Measurements from ENCODE around the gene C20orf173.

Gene C20orf173

DNA sequence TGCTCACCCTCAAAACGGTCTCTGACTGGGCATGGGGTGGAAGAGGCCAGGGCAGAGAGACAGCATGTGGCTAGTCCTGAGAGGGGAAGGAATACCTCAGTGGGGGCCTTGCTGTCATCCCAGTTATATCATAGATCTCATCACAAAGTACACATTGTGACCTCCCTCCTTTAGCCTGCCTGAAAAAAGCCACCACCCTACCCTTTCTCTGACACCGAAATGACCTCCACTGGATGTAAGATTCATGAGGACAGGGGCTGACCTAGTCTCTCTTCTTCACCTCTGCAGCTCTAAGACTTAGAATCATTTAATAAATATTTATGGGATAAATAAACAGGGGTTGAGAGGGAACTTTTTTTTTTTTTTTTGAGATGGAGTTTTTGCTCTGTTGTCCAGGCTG is at the start of gene C20orf173:
C20orf173 (minus strand) TSS at position 101 of the 400 bp plus-strand sequence. CDS start 279 bp downstream, outside the sequence.
- Mint-ChIP-seq H3K4me1 (ENCODE audit: low read depth) (no peaks in the 10 kb centered on the region), H3K27ac (no peak within 1 kb of the TSS), H3K4me3 (no peak within 1 kb of the TSS), H3K27me3 (ENCODE audit: low read depth) (no peaks in the 10 kb centered on the region), H3K36me3 (ENCODE audit: low read depth) (no peaks in the 10 kb centered on the region), H3K9me3 (no peaks in the 10 kb centered on the region)

GRCh38 chr20:35579196-35579595 is 49.7 kb upstream of the C20orf173 start:
- no peaks in the 10 kb centered on the region for H3K4me1 Mint-ChIP-seq (ENCODE audit: low read depth)
- peaks cover 5% of the 10 kb centered on the region for H3K27me3 Mint-ChIP-seq (ENCODE audit: low read depth)
- peaks cover 1% of the 10 kb centered on the region for H3K36me3 Mint-ChIP-seq (ENCODE audit: low read depth)
- no peaks in the 10 kb centered on the region for H3K9me3 Mint-ChIP-seq
- no peak overlapping the region for H3K27ac Mint-ChIP-seq
- no peak overlapping the region for H3K4me3 Mint-ChIP-seq

GRCh38 chr20:35578469-35578868 is 49.0 kb upstream of the C20orf173 start:
- no peaks in the 10 kb centered on the region for H3K9me3 Mint-ChIP-seq
- peaks cover 4% of the 10 kb centered on the region for H3K36me3 Mint-ChIP-seq (ENCODE audit: low read depth)
- peaks cover 5% of the 10 kb centered on the region for H3K27me3 Mint-ChIP-seq (ENCODE audit: low read depth)
- H3K4me3 Mint-ChIP-seq, result no peak overlapping the region
- no peaks in the 10 kb centered on the region for H3K4me1 Mint-ChIP-seq (ENCODE audit: low read depth)
- no peak overlapping the region for H3K27ac Mint-ChIP-seq

DNA sequence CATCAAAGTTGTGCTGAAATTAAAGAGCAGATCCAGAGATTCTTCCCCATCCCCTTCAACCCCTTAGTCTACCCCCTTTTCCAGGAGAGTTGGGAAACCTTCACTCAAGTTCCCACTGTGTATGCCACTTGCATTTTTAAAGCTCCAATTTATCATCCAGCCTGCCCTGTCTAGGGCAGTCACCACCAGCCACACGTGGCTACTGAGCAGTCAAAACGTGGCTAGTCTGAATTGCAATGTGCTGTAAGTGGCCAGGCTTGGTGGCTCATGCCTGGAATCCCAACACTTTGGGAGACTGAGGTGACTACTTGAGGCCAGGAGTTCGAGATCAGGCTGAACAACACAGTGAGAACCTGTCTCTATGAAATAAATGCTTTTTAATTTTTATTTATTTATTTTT is 47.4 kb upstream of the C20orf173 start:
- H3K36me3 Mint-ChIP-seq (ENCODE audit: low read depth), result peaks cover 4% of the 10 kb centered on the region
- H3K4me3 Mint-ChIP-seq, result no peak overlapping the region
- peaks cover 5% of the 10 kb centered on the region for H3K27me3 Mint-ChIP-seq (ENCODE audit: low read depth)
- H3K9me3 Mint-ChIP-seq, result peaks cover 5% of the 10 kb centered on the region
- H3K27ac Mint-ChIP-seq, result no peak overlapping the region
- no peaks in the 10 kb centered on the region for H3K4me1 Mint-ChIP-seq (ENCODE audit: low read depth)

DNA sequence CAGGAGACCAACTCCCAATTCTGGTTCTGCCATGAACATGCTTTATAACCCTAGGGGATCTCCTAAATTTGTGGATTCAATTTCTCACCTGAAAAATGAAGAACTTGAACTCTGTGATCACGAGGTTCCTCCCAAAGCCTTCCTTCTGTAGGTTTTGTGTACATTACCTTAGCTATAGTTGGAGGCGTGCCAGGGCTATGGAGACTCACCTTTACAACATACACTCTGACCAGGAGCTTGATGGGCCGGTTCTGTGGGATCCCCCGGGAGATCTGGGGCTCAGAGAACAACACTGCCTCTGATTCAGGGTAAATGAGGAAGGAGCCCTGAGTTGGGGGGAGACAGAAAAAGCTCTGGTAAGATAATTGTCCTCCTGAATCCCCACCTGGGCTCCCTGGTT is 46.5 kb upstream of the C20orf173 start:
- H3K4me3 Mint-ChIP-seq, result no peak overlapping the region
- H3K4me1 Mint-ChIP-seq (ENCODE audit: low read depth), result no peaks in the 10 kb centered on the region
- H3K36me3 Mint-ChIP-seq (ENCODE audit: low read depth), result peaks cover 4% of the 10 kb centered on the region
- H3K27ac Mint-ChIP-seq, result no peak overlapping the region
- H3K9me3 Mint-ChIP-seq, result peaks cover 5% of the 10 kb centered on the region
- peaks cover 5% of the 10 kb centered on the region for H3K27me3 Mint-ChIP-seq (ENCODE audit: low read depth)

- H3K9me3 Mint-ChIP-seq, result peaks cover 5% of the 10 kb centered on the region
- H3K27ac Mint-ChIP-seq, result no peak overlapping the region
- no peak overlapping the region for H3K4me3 Mint-ChIP-seq
- no peaks in the 10 kb centered on the region for H3K4me1 Mint-ChIP-seq (ENCODE audit: low read depth)
- H3K27me3 Mint-ChIP-seq (ENCODE audit: low read depth), result peaks cover 5% of the 10 kb centered on the region
- H3K36me3 Mint-ChIP-seq (ENCODE audit: low read depth), result peaks cover 4% of the 10 kb centered on the region
Observed at GRCh38 chr20:35572838-35573237, 43.4 kb upstream of the C20orf173 start.

DNA sequence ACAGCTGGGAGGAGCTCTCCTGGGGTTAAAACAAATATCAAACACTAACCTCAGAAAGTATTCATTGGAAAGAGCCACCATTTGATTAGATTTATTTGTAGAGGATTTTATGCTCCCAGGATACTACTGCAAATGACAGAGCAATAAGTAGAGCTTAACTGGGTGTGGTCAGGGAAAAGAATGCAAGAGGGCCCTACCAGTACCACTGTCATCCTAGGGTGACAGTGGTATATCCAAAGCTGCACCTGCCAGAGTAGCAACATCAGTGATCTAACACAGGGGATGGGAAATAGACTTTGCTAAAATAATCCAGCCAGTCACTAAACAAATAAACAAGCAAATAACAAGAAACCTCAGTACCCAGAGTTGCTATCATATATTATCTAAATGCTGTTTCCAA is 42.1 kb upstream of the C20orf173 start:
- no peaks in the 10 kb centered on the region for H3K4me1 Mint-ChIP-seq (ENCODE audit: low read depth)
- H3K27me3 Mint-ChIP-seq (ENCODE audit: low read depth), result peaks cover 9% of the 10 kb centered on the region
- H3K27ac Mint-ChIP-seq, result no peak overlapping the region
- H3K36me3 Mint-ChIP-seq (ENCODE audit: low read depth), result peaks cover 4% of the 10 kb centered on the region
- peaks cover 5% of the 10 kb centered on the region for H3K9me3 Mint-ChIP-seq
- H3K4me3 Mint-ChIP-seq, result no peak overlapping the region

- no peak overlapping the region for H3K4me3 Mint-ChIP-seq
- peaks cover 4% of the 10 kb centered on the region for H3K27me3 Mint-ChIP-seq (ENCODE audit: low read depth)
- peaks cover 5% of the 10 kb centered on the region for H3K9me3 Mint-ChIP-seq
- no peak overlapping the region for H3K27ac Mint-ChIP-seq
- no peaks in the 10 kb centered on the region for H3K36me3 Mint-ChIP-seq (ENCODE audit: low read depth)
- no peaks in the 10 kb centered on the region for H3K4me1 Mint-ChIP-seq (ENCODE audit: low read depth)
Observed at GRCh38 chr20:35568645-35569044, 39.2 kb upstream of the C20orf173 start.

- H3K27ac Mint-ChIP-seq, result no peak overlapping the region
- no peaks in the 10 kb centered on the region for H3K9me3 Mint-ChIP-seq
- no peak overlapping the region for H3K4me3 Mint-ChIP-seq
- no peaks in the 10 kb centered on the region for H3K36me3 Mint-ChIP-seq (ENCODE audit: low read depth)
- H3K27me3 Mint-ChIP-seq (ENCODE audit: low read depth), result peaks cover 4% of the 10 kb centered on the region
- H3K4me1 Mint-ChIP-seq (ENCODE audit: low read depth), result no peaks in the 10 kb centered on the region
Observed at GRCh38 chr20:35564905-35565304, 35.5 kb upstream of the C20orf173 start.

DNA sequence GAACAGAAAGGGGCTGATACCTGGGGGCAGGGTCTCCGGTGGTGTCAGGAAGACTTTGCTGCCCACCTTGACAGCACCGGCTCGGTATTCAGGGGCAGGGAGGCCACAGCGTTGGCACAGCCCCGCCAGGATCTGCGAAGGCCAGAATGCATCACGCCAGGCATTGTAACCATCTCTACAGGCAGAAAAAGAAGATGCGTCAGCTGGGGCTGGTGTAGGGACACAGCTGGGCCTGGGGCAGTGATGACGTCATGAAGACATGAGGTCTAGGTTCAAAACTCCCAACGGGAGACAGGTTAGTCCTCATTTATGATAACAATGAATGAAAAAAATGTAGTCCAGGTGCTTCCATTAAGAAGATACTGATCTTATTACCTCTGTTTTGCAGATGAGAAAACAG is 34.4 kb upstream of the C20orf173 start:
- peaks cover 4% of the 10 kb centered on the region for H3K27me3 Mint-ChIP-seq (ENCODE audit: low read depth)
- H3K4me3 Mint-ChIP-seq, result no peak overlapping the region
- no peaks in the 10 kb centered on the region for H3K9me3 Mint-ChIP-seq
- no peaks in the 10 kb centered on the region for H3K4me1 Mint-ChIP-seq (ENCODE audit: low read depth)
- no peaks in the 10 kb centered on the region for H3K36me3 Mint-ChIP-seq (ENCODE audit: low read depth)
- no peak overlapping the region for H3K27ac Mint-ChIP-seq

- Mint-ChIP-seq H3K4me1 (ENCODE audit: low read depth) (no peaks in the 10 kb centered on the region), H3K27ac (no peak overlapping the region), H3K9me3 (no peaks in the 10 kb centered on the region), H3K4me3 (no peak overlapping the region), H3K27me3 (ENCODE audit: low read depth) (peaks cover 4% of the 10 kb centered on the region), H3K36me3 (ENCODE audit: low read depth) (peaks cover 5% of the 10 kb centered on the region)
Observed at GRCh38 chr20:35562541-35563110, 33.2 kb upstream of the C20orf173 start.

DNA sequence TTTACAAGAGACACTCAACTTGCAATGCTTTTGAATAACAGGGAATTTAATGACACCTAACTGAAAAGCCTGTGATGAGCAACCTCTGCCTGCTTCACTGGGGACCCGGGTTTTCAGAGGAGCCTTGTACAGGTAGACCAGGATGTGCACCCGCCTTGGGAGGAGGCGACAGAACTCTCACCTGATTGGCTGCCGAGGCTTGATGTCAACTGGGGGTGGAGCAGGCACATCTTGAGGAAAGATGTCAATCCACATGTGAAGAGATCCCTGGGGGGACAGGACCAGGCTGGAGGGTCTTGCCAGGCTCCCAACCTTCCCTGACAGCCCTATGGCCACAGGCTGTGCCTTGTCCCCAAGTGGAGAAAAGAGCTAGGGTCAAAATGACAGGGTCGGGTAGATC is 32.2 kb upstream of the C20orf173 start:
- Mint-ChIP-seq H3K27ac (no peak overlapping the region), H3K36me3 (ENCODE audit: low read depth) (peaks cover 8% of the 10 kb centered on the region), H3K27me3 (ENCODE audit: low read depth) (no peaks in the 10 kb centered on the region), H3K4me3 (no peak overlapping the region), H3K4me1 (ENCODE audit: low read depth) (no peaks in the 10 kb centered on the region), H3K9me3 (no peaks in the 10 kb centered on the region)

GRCh38 chr20:35561268-35561667 is 31.8 kb upstream of the C20orf173 start:
- peaks cover 10% of the 10 kb centered on the region for H3K36me3 Mint-ChIP-seq (ENCODE audit: low read depth)
- H3K9me3 Mint-ChIP-seq, result no peaks in the 10 kb centered on the region
- H3K4me1 Mint-ChIP-seq (ENCODE audit: low read depth), result no peaks in the 10 kb centered on the region
- no peaks in the 10 kb centered on the region for H3K27me3 Mint-ChIP-seq (ENCODE audit: low read depth)
- H3K4me3 Mint-ChIP-seq, result no peak overlapping the region
- H3K27ac Mint-ChIP-seq, result no peak overlapping the region

- H3K4me1 Mint-ChIP-seq (ENCODE audit: low read depth), result no peaks in the 10 kb centered on the region
- no peaks in the 10 kb centered on the region for H3K27me3 Mint-ChIP-seq (ENCODE audit: low read depth)
- H3K4me3 Mint-ChIP-seq, result no peak overlapping the region
- peaks cover 10% of the 10 kb centered on the region for H3K36me3 Mint-ChIP-seq (ENCODE audit: low read depth)
- no peaks in the 10 kb centered on the region for H3K9me3 Mint-ChIP-seq
- H3K27ac Mint-ChIP-seq, result no peak overlapping the region
Observed at GRCh38 chr20:35560541-35560940, 31.1 kb upstream of the C20orf173 start.

GRCh38 chr20:35560105-35560511 is 30.7 kb upstream of the C20orf173 start:
- Mint-ChIP-seq H3K27me3 (ENCODE audit: low read depth) (no peaks in the 10 kb centered on the region), H3K27ac (no peak overlapping the region), H3K4me3 (no peak overlapping the region), H3K4me1 (ENCODE audit: low read depth) (no peaks in the 10 kb centered on the region), H3K36me3 (ENCODE audit: low read depth) (peaks cover 10% of the 10 kb centered on the region), H3K9me3 (no peaks in the 10 kb centered on the region)

Measured in T-helper 1 cell treated with Interleukin-12 subunit alpha and Interleukin-12 subunit beta and Interleukin-4 antibody, amounts not matched to agents 30 μg/mL and 1 μg/mL, for 36 hours (primary cell).